Right forelimb (tissue), 1 donor: ENCODE results near the gene WDR59.

Source experiments
- DNase-seq: peaks from one replicate; pipeline ENCODE4 v3.0.0-alpha.2; 2018

The WDR59 gene

DNA sequence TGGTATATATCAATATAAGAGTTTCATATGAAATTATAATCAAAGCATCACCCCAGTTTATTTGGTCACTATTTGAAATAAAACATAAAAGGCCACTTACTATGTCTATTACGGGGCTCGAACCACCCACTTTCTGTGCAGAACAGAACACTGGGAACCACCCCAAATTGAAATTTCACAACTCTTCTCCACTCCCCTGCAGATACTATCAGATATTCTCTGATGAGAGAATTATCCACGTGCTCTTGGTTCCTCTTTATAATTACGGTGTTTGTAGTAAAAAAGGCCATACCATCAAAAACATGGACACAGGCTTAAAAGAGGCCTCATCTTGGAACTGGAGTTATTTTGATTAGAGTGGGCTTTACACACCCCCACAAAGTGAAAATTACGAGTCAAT lies 82.8 kb downstream of the WDR59 start:
- no peak for DNase-seq

DNA sequence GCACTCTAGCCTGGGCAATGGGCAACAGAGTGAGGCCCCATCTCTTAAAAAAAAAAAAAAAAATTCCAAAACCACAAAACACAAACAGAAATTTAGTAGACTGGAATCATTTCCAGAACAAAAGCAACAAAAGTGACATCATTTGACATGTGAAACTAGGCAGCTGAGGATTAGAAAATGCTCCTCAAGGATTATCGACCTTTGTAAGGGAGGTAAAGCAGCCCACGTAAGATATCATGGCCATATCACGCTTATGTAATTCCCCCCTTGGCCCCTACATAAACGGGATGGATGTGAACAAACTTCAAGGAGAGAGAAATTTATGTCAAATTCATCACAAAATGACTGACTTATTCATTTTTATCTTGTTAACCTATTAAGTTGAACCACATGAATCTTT lies 83.3 kb downstream of the WDR59 start:
- no peak for DNase-seq

DNA sequence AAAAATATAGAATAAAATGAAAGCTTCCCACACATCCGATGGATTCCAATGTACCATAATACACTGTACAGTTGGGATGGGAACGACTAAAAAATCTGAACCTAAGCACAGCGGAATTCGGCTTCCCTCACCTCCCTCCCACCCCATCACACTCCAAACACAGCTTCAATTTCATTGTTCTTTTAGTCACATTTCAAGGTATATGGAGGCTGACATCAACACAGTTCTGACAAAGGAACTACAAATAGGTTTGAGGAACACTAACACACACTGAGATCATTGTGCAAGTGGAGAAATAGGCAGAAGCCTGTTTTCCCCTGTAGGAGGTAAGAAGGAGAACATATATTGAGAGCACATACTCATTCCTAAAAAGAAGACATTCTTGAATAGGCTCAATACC lies 85.1 kb downstream of the WDR59 start:
- no peak for DNase-seq

DNA sequence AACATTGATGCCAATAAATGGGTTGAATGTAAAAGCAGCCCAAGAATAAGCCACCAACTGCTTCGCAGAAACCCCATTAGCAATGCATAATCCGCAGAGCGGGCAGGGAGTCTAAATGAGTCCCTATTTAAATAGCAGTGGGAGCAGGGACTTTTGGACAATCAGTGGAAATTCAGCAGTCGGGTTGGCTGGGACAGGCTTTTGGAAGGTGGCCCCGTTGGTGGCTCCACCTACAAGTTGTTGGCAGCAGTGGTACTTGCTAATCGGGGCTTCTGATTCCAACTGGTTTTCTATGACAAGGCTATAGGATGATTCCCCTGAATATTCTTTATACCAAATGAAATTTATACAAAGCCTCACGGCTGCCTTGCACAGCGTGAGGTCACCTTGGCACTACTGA lies 86.3 kb downstream of the WDR59 start:
- no peak for DNase-seq

DNA sequence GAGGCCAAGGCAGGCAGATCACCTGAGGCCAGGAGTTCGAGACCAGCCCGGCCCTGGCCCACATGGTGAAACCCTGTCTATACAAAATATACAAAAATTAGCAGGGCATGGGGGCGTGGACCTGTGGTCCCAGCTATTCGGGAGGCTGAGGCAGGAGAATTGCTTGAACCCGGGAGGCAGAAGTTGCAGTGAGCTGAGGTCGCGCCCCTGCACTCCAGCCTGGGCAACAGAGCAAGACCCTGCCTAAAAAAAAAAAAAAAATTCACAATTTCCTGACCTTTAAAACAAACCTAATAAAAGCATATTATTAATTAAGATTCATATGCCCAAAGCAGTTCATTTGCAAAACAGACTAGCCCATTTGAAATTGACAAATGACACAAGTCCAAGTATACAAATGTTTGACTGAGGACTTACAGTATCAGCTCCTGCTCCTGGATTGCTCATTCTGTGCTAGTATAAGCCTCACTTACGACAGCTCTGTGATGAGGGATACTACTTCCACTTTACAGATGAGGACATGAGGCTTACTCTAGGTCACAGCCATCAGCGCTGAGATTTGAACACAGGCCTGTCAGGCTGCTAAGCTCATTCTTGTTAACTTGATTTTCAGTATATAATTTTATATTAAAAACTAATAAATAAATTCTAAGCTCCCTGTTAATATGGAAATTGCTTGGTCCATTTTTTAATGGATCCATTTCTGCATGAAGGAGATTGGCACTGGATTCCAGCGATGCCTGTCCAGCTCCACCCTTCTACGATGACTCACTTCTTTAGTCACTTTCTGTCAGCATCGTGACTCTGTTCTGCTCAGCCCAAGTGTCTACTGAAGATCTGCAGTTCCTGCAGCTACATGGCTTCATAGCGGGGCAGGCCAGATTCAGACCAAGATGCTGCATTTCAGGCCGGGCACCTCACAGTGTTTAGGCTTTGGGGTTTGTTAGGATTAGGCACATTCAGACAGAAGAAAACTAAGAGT lies 88.2 kb downstream of the WDR59 start:
- DNase-seq: no peak

DNA sequence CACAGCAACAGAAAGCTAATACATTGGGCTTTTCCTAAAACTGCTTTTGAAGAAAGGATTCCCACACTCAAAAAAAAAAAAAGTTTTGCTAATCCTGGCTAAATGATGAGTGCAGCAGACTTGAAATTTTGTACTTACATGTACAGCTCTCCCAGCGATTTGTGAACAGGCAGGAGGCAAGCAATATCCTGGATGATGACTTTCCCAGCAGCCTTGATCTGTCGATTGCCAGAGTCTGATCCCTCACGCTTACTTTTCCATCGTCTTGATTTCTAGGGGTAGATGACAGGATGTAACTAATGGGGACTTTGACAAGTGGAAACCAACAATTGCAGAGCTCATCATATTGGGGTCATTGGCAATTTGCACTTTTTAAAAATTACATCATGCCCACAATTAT lies 91.4 kb downstream of the WDR59 start:
- no peak for DNase-seq

DNA sequence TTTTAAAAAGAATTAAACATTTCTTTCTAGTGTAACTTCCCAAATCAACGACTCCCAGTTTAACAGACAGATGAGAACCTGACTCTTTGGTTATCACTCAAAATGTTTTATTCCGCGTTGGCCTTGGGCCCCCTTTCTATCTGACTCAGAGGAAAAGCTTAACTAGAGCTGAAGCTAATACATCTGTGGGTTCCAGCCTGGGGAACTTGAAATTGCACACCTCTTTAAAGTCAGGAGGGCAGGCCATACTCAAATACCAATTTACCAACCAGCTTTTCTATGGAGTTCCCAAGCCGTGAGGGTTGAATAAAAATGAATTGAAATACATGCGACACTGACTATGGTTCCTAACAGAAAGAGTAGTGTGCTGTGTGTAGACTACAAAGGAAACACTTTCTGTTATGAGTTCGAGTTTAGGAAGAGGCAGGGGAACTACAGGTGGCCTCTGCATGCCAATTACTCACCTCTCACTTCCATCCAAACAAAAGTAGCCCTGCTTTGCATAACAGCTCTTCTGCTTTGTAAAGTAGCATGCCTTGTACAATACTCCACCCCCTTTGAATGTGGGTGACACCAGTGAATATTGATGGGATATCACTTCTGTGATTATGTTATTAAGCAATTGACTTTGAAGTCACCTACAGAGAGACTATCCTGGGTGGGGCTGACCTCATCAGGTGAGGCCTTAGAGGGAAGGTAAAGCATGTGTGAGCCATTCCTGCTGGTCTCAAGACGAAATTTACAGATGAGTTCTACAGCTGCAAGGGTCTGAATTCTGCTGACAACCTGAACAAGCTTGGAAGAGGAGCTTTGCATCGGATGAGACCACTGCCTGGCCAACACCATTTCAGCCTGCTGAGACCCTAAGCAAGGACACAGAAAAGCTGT lies 92.1 kb downstream of the WDR59 start:
- DNase-seq: no peak

DNA sequence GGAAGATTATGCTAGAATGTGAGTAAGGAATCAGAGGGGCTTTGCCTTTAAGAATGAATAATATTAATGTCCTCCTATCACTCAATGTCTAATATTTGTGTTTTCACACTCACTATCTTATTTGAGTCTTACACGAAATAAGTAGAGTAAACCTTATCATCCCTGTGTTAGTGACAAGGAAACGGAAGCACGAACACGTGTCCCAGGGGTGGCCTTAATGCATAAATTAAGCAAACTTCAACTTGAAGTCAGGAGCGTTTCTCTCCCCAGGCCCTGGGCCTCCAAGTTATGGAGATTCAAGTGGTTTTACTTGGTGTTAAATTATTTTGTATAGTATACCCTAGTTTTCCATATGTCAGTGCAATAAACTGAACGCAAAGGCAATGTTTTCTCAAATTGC lies 96.0 kb downstream of the WDR59 start:
- no peak for DNase-seq

DNA sequence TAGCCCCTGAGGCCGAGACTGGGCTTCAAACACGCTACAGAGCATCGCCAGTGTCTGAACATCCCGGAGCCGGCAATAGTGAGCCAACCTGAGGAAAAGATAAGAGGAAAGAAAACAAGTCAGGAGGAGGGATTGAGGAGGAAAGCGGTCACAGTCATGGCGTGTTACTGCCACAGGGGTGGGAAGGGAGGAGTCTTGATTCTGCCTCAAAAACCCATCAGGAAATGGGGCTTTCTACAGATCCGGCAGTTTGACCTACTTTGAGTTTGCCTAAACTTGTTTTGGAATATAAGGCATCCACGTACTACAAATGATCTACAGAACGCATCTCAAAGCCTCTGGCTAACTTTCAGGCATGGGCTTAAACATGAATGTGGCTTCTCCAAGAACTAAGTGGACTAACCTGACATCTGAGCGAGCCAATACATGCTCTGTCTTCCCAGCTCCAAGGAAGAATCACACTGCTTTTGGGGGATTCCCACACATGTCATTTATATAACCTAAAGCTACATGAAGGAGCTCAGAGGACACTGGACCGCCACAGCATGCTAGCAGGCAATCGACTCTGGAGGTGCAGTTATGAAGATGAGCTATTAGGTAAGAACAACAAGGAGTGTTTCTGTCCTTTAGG lies 96.6 kb downstream of the WDR59 start:
- no peak for DNase-seq

DNA sequence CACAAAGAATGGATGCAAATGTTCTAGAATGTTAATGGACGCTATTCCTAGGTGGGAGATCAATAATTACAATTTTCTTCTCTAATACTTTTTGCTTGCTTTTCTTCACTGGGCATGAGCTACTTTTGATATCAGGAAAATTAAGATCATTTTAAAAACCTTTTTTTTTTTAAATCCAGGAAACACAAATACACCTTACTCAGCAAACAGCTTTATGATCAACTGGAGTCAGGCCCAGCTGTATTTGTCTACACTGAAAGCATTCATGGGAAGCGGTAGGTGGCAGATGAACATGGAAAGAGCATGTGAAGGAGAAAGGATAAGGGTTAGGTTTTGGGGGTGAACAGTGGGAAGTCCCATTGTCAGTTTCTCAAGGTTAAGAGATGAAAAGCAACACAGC lies 97.8 kb downstream of the WDR59 start:
- no peak for DNase-seq

DNA sequence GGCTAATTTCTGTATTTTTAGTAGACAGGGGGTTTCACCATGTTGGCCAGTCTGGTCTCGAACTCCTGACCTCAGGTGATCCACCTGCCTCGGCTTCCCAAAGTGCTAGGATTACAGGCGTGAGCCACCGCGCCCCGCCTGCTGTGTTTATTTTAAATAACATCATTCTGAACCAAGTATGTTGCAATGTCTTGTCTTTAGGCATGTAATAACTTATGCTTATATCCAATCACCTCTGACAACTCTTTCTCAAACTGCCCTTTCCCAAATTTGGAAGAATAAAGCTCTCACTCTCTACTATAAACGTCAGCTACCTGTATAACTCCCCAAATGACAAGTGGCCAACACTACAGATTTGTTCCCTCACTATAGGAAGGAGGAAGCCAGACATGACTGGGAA lies 107.2 kb downstream of the WDR59 start:
- DNase-seq: no peak

DNA sequence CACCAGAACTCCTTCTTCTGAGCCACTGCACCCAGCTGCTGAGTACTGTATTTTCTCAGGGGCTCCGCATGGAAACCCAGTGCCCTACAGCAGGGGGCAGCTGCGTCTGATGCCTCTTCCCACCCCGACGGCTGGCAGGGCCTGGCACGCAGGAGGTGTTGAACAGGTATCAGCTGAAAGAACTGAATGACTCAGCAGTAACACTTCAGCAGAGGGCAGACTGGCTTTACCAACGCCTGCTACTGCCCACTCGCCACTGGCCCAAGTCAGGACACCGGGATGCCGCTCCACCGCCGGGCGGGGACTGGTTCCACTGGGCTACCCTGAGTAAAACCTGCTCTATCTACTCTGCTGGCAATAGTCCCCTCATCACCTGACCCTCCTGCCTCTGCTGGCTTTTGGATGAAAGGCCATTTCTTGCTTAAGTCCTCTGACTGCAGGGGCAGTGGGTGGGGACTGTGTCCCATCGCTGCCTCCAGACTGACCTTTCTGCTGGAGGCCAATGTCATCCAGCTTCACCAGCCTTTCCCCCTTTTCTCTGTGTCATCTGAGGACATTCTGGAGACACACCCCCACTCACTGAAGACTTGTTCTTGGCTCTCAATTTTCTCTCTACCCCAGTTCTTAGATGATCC lies 109.9 kb downstream of the WDR59 start:
- DNase-seq: no peak

DNA sequence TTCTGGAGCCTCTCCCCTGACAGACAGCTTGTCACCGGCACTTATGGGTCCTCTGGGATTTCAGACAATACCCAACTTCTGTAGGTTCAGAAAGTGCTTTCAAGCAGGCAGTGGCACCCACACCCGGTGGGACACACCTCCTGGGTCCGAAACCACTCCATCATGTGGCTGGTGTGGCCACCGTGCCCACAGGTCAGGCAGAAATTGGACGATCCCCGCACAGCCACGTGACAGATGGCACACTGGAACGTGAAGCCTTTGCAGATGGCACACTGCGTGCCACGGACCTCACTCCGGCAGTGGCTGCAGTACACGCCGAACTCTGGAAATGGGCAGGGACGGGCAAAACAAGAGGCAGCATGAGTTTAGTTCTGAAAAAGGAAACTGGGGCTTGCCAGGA lies 110.8 kb downstream of the WDR59 start:
- DNase-seq: no peak

DNA sequence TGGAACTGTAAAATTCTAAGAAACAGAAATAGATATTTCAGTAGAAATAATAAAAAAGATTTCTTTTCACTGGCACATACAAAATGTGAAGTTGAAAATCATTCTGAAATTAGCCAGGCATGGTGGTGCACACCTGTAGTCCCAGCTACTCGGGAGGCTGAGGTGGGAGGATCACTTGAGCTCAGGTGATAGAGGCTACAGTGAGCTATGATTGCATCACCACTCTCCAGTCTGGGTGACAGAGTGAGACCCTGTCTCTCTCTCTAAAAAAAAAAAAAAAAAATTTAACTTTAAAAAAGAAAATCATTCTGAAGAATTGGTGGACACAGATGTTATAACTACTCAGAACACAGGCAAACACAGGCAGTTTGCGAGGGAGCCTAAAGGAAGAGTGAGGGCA lies 112.6 kb downstream of the WDR59 start:
- DNase-seq: no peak

DNA sequence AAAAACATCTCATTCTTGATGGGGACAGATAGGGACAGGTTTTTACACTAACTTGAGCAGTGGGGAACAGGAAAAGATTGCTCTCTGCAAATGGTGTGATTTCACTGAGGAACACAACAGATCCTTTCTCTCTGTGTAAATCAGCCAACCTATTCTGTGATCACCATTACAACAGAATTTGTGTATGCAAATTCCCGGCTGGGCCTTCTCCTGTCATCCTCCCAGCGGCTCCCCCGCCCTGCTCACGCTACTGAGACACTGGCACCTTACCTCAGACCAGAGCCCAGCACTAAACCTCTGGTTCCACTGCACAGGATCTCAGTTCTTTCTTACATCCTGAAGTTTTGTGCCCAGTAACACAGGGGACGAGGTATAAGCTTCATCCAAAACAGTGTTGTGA lies 113.3 kb downstream of the WDR59 start:
- DNase-seq: no peak

DNA sequence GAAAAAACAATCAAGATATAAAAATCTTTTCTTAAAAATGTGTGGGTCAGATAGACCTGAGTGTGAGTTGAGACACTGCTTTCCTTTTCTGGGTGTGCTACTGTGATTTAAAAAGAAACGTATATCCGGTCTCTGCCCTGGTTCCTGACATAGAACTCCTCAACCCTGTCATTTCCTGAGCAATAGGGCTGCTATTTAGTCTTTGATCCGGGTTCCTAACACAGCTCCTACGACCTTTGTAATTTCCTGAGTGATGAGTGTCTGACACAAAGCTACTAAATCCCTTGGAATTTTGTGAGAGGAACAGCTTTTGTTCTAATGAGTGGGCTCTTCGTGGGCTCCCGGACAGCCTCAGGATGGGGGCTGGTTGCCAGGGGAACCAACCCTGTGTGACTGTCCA lies 116.4 kb downstream of the WDR59 start:
- no peak for DNase-seq

DNA sequence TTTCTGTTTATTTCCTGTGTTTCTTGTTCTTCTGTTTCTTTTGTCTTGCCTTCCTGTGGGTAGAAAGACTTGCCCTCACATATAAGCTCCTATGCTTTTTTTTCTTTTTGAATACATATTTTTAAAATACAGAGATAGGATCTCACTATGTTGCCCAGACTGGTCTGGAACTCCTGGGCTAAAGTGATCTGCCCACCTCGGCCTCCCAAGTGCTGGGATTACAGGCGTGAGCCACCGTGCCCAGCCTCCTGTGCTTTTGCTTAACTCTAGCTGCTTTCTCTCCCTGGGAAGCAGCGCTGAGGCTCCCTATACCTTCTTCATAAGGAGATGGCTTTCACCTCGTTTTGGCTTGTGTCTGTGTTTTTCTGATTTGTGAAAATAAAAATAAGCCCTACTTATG lies 116.9 kb downstream of the WDR59 start:
- no peak for DNase-seq

DNA sequence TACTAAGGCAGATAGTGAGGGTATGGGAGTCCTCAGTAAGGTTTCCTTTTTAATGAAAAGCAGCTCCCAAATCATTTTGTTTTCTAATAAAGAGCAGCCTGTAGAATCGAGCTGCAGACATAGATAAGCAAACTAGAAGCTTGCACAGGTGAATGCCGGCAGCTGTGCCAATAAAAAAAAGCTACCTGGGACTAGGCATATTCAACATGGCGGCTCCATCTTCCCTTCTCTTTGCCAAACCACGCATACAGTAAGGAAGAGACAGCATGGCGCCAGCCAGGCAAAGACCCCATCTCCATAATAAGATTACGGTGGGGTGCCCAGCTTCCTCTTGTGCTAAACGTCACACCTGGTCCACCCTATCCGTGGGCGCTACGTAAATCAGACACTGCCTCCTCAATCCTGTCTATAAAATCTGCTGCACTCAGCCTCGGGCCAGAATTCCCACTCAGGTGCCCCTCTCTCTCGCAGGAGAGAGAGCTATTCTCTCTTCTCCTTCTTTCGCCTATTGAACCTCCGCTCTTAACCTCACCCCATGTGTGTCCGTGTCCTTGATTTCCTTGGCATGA lies 117.6 kb downstream of the WDR59 start:
- DNase-seq: no peak

DNA sequence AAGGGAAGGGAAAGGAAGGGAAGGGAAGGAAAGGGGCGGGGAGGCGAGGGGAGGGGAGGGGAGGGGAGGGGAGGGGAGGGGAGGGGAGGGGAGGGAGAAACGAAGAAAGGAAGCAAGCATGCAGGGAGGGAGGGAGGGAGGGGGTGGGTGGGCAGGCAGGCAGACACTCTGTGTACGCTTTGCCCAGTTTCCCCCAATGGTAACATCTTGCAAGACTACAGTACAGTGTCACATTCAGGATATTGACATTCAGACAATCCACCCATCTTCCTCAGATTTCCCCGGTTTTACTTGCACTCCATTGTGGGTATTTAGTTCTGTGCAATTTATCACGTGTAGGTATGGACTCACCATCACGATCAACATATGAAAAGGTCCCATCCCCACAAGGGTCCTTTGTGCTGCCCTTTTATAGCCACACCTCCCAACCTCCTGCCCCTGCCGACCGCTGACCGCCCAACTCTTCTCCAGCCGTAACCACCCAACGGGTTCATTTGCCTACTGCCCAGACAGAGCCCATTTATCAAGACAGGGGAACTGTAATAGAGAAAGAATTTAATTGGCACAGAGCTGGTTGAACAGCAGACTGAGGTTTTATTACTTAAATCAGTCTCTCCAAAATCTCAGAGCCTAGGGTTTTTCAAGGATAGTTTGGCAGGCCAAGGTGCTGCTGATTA lies 118.9 kb downstream of the WDR59 start:
- DNase-seq: no peak

DNA sequence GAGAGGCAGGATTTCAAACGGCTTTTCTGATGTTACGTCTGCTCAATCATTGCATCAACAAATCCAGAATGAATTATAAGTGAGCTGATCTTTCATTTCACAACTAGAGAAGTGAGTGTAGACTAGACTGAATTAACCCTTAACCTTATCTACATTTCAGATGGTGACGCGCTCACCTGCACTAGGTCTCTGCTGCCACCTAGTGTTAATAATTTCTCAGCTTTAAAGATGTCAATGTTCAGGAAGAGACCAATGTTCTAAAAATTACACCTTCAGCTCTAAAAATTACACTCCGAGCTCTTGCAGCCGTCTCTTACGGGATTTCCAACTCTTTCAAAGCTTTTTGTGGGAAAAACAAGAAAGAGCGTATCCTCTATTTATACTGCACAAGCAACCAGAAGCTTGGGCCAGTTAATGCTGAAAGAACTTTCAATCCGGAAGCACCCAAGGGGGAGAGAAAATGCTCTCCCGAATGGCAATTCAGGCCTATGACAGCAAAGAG lies 122.1 kb downstream of the WDR59 start:
- DNase-seq: no peak

DNA sequence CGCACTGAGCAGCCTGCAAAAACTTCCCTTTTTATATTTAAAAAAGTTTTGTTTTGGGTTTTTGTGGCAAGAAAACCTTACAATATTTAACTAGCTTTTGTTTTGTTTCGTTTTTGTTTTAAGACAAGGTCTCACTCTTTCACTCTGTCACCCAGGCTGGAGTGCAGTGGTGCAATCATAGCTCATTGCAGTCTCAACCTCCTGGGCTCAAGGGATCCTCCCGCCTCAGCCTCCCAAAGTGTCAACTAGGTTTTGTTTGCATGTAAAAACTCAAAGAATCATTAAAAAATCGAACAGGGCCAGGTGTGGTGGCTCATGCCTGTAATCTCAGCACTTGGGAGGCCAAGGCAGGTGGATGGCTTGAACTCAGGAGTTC lies 132.4 kb downstream of the WDR59 start:
- no peak for DNase-seq

DNA sequence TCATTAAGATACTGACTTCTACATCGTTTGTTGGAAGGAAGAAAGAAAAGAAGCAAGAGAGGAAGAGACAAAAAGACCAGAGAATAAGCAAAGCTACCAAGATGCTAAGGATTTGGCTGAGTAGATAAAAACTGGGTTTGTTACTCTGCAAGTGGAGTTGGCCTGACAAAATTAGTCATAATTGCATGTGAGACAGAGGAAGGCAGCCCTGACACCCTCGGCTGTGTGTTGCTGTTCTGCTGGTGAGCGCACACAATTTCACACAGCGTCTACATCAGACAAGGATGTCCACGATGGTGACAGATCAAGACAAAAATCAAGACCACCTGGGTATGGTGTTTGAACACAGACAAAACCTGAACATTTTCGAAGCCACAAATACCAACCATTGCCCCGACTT lies 134.9 kb downstream of the WDR59 start:
- DNase-seq: no peak
